Stomach smooth muscle (tissue), 2 donors: ENCODE data around the gene CACYBP.
"Not testable (repeated sequence)": the region's sequence is repeated elsewhere in the genome, so short reads cannot be mapped to it uniquely, and the experiment has no call there.

Source experiments
- H3K27ac ChIP-seq: one replicate; pipeline ENCODE4 v1.7.0; 2013; ENCODE audit warnings: mild to moderate bottlenecking, low read length, inconsistent platforms
- H3K27me3 ChIP-seq, 2 donors: one replicate each; pipeline ENCODE4 v1.7.0; 2013; ENCODE audit warnings: low read length in 2 of 2; ENCODE audit not compliant: insufficient read depth in 2 of 2, control insufficient read depth in 1 of 2
- H3K36me3 ChIP-seq, 2 donors: one replicate each; pipeline ENCODE4 v1.7.0; 2013; ENCODE audit warnings: low read length in 2 of 2; ENCODE audit not compliant: control insufficient read depth in 2 of 2, insufficient read depth in 2 of 2
- H3K4me1 ChIP-seq: one replicate; pipeline ENCODE4 v1.7.0; 2013; ENCODE audit warnings: low read length; ENCODE audit not compliant: control insufficient read depth, insufficient read depth
- H3K4me3 ChIP-seq, 2 donors: one replicate each; pipeline ENCODE4 v1.7.0; 2013; ENCODE audit warnings: low read length in 2 of 2
- H3K9ac ChIP-seq, 2 donors: one replicate each; pipeline ENCODE4 v1.7.0; 2013; ENCODE audit warnings: low read length in 2 of 2, mild to moderate bottlenecking in 1 of 2
- H3K9me3 ChIP-seq, 2 donors: one replicate each; pipeline ENCODE4 v1.7.0; 2013; ENCODE audit warnings: low read length in 2 of 2; ENCODE audit not compliant: control insufficient read depth in 2 of 2
- donor health status: healthy.
- donor health status: Pancreatic carcinoma.

The CACYBP gene

GRCh38 chr1:175013445-175013844, 13.7 kb downstream of the CACYBP start:
- no peak overlapping the region for H3K27ac ChIP-seq
- H3K27me3 ChIP-seq: no peaks in the 10 kb centered on the region
- no peak overlapping the region for H3K9ac ChIP-seq
- H3K36me3 ChIP-seq: peaks cover 55 to 63% of the 10 kb centered on the region in 2 donors
- H3K4me1 ChIP-seq: no peaks in the 10 kb centered on the region
- no peaks in the 10 kb centered on the region for H3K9me3 ChIP-seq
- no peak overlapping the region for H3K4me3 ChIP-seq

- Histone ChIP-seq H3K9me3 (no peaks in the 10 kb centered on the region), H3K27ac (no peak overlapping the region), H3K9ac (no peak overlapping the region), H3K27me3 (no peaks in the 10 kb centered on the region), H3K4me1 (no peaks in the 10 kb centered on the region), H3K4me3 (no peak overlapping the region), H3K36me3 (peaks cover 50 to 57% of the 10 kb centered on the region in 2 donors)
These were observed 15.5 kb downstream of the CACYBP start for GRCh38 chr1:175015243-175015642.

- peaks cover 24 to 32% of the 10 kb centered on the region in 2 donors for H3K36me3 ChIP-seq
- H3K4me1 ChIP-seq: peaks cover 6% of the 10 kb centered on the region
- no peak overlapping the region for H3K4me3 ChIP-seq
- no peaks in the 10 kb centered on the region for H3K27me3 ChIP-seq
- H3K9me3 ChIP-seq: no peaks in the 10 kb centered on the region
- H3K9ac ChIP-seq: no peak overlapping the region
- no peak overlapping the region for H3K27ac ChIP-seq
These were observed 19.8 kb downstream of the CACYBP start for GRCh38 chr1:175019524-175019923.

- H3K36me3 ChIP-seq: peaks cover 1 to 5% of the 10 kb centered on the region in 2 donors
- H3K4me3 ChIP-seq: peak within 1 kb of the TSS; percentile 88 to 100
- peak within 1 kb of the TSS; percentile 90 to 99 for H3K9ac ChIP-seq
- no peaks in the 10 kb centered on the region for H3K9me3 ChIP-seq
- H3K4me1 ChIP-seq: peaks cover 6% of the 10 kb centered on the region
- no peaks in the 10 kb centered on the region for H3K27me3 ChIP-seq
- peak within 1 kb of the TSS; percentile 77 for H3K27ac ChIP-seq
These were observed 23.5 kb downstream of the CACYBP start, which contains the start of gene MRPS14 for GRCh38 chr1:175023043-175023921. MRPS14 (minus strand) TSS chr1:175023425; CDS start chr1:175023408, 17 bp downstream.

DNA sequence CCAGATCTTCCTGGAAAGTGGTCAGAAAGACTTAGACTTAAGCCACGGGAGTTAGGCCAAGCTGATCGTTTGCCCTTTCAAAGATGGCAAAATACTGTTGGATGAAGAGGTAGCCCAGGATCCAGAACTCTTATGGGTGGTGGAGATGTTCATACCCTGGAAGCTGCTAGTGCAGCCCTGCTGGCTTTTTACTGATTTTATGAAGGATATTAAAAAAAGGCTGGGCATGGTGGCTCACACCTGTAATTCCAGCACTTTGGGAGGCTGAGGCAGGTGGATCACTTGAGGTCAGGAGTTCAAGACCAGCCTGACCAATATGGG, 24.1 kb downstream of the CACYBP start:
- Histone ChIP-seq H3K9ac (peak overlapping the region; percentile 77 to 79), H3K27ac (peak overlapping the region; percentile 77), H3K4me3 (peak overlapping the region; percentile 88 to 100)

GRCh38 chr1:175024773-175025172, 25.0 kb downstream of the CACYBP start:
- Histone ChIP-seq H3K9me3 (no peaks in the 10 kb centered on the region), H3K27me3 (no peaks in the 10 kb centered on the region)

More for the DNA sequence above, 24.1 kb downstream of the CACYBP start:
- not testable (repeated sequence) for H3K4me1 ChIP-seq, H3K9me3 ChIP-seq, H3K27me3 ChIP-seq, H3K36me3 ChIP-seq

DNA sequence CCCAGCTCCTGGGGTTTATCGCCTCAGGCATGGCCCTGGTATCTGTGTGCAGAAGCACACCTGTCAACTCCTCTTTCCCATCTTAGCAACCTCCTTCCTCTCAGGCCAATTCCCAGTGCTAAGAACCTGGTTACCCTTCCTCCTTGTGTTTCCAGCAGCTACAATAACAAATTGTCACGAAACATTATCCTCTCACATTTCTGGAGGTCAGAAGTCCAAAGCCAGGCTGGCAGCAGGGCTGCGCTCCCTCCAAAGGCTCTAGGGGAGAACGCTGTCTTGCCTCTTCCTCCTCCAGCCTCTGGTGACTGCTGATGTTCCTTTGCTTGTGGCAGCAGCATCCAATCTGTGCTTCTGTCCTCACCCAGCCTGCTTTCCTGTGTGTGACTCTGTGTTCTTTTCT, 34.2 kb downstream of the CACYBP start:
- no peak overlapping the region for H3K4me3 ChIP-seq

More at GRCh38 chr1:175024773-175025172, 25.0 kb downstream of the CACYBP start:
- no peak overlapping the region for H3K9ac ChIP-seq
- H3K36me3 ChIP-seq: peaks cover 0 to 3% of the 10 kb centered on the region in 2 donors
- peaks cover 6% of the 10 kb centered on the region for H3K4me1 ChIP-seq
- no peak overlapping the region for H3K27ac ChIP-seq
- no peak overlapping the region for H3K4me3 ChIP-seq

GRCh38 chr1:175034775-175035174, 35.0 kb downstream of the CACYBP start:
- Histone ChIP-seq H3K4me1 (peaks cover 3% of the 10 kb centered on the region), H3K36me3 (no peaks in the 10 kb centered on the region), H3K27ac (no peak overlapping the region), H3K4me3 (no peak overlapping the region), H3K9ac (no peak overlapping the region), H3K9me3 (no peaks in the 10 kb centered on the region), H3K27me3 (no peaks in the 10 kb centered on the region)

More for the DNA sequence above, 34.2 kb downstream of the CACYBP start:
- Histone ChIP-seq H3K36me3 (no peaks in the 10 kb centered on the region), H3K4me1 (peaks cover 3% of the 10 kb centered on the region), H3K27me3 (no peaks in the 10 kb centered on the region), H3K27ac (no peak overlapping the region), H3K9me3 (no peaks in the 10 kb centered on the region), H3K9ac (no peak overlapping the region)

- Histone ChIP-seq H3K9ac (no peak overlapping the region), H3K27me3 (no peaks in the 10 kb centered on the region), H3K9me3 (no peaks in the 10 kb centered on the region), H3K36me3 (no peaks in the 10 kb centered on the region), H3K4me3 (no peak overlapping the region), H3K4me1 (no peaks in the 10 kb centered on the region), H3K27ac (no peak overlapping the region)
These were observed 36.1 kb downstream of the CACYBP start for GRCh38 chr1:175035865-175036264.

DNA sequence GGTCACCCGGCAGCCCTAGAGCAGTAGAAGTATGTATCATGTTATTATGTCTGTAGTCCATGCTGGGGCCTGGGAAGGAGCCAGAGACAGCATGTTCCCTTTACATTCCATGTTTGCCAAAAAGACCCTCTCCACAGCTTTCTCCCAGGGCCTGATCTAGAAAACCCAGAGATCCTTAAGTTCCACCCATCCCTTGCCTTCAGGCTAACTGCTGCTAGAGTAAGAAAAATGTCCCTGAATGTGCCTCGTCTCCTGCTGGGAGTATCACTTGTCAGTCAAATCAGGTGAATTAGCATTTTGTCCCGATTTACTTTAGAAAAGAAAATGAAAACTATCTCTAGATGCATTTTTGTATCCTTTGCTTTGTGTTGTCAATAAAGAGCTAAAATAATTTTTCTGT, 36.7 kb downstream of the CACYBP start:
- Histone ChIP-seq H3K9me3 (no peaks in the 10 kb centered on the region), H3K4me3 (no peak overlapping the region), H3K27ac (no peak overlapping the region), H3K9ac (no peak overlapping the region), H3K36me3 (no peaks in the 10 kb centered on the region), H3K27me3 (no peaks in the 10 kb centered on the region), H3K4me1 (no peaks in the 10 kb centered on the region)

GRCh38 chr1:175037416-175037815, 37.7 kb downstream of the CACYBP start:
- no peak overlapping the region for H3K4me3 ChIP-seq

More at GRCh38 chr1:175037416-175037815, 37.7 kb downstream of the CACYBP start:
- Histone ChIP-seq H3K9ac (no peak overlapping the region), H3K27me3 (no peaks in the 10 kb centered on the region), H3K27ac (no peak overlapping the region), H3K9me3 (no peaks in the 10 kb centered on the region), H3K36me3 (no peaks in the 10 kb centered on the region), H3K4me1 (no peaks in the 10 kb centered on the region)
